Astrocyte of the spinal cord (primary cell): ENCODE results near the gene NDST3.
A peak's percentile ranks its signal among the peaks of the same experiment; 100 is the strongest.

Experiments
- DNase-seq: peaks from one replicate; pipeline ENCODE4 v3.0.0; 2011; ENCODE audit warnings: low read depth, low spot score
- H3K4me3 ChIP-seq: 2 replicates; pipeline ENCODE4 v1.5.1; 2011; ENCODE audit warnings: low read depth, mild to moderate bottlenecking, low read length, moderate library complexity
- CTCF ChIP-seq: IDR thresholded peaks from 2 replicates; pipeline ENCODE4 v1.5.1; 2012; ENCODE audit warnings: low read depth, mild to moderate bottlenecking, low read length, inconsistent platforms
- in situ Hi-C: cut with HindIII; loops from 2 replicates; pipeline ENCODE4 v1.10.0; 2017; ENCODE audit warnings: low sequenced_read_pairs

Gene NDST3

DNA sequence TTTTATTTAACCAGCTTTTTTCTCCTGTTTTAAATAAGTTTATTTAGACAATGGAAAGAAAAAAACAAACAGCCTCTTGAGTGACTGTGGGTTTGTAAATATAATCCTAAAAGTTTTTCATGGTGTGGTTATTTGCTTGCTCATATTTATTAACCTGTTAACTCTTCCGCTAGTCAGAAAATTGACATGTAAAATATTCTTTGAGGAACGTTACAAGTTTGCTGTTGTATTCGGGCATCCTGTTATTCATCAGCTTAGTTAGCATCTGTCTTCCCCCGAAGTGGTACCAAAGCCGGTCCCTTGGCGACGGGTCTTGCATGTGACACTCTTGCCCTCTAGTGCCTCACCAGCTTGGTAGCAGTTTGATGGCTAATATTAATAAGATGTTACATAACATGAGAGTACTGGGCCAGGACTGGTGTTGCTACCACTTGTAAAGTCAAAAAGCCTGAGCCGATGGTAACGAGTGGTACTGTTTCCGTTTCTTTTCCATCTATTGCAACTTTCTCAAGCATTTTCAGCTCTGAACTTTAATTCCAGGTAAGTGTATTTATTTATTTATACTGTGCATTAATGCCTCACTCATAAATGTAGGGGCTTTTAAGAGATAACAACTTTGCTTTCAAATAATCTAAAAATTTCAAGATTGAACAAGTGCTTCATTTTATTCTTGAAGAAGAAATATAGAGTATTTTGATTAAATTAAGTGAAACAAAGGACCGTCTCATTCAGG lies at the start of gene NDST3:
TSS of gene NDST3 (plus strand) at position 434 of the 733 bp plus-strand sequence. CDS start 19,425 bp downstream, outside the sequence.
- DNase-seq, result peak; percentile 82
- H3K4me3 ChIP-seq, result peak within 1 kb of the TSS; percentile 44
- peak; percentile 52 for TF ChIP-seq CTCF
- in situ Hi-C loops, result no loop called here

DNA sequence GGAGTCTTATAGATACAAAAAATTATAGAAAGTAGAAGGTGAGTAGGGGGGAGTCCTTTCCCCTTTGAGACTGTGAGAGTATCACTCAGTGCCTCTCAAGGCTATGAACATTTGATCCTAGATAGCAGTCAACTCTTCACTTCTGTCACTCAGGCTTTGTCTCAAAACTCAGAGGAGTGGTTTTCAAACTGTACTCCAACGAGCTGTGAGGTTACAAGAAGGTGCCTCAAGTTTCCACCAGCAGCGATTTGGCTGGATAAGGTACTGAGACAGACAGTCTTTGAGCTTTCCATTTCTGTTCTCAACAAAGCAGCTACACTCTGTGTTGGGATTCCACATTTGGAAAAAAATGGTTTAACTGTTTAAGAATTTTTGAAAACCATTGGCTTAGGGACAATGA lies 48.0 kb upstream of the NDST3 start:
- DNase-seq, result no peak
- H3K4me3 ChIP-seq, result no peak overlapping the region
- in situ Hi-C loops, result no loop called here
- no peak for TF ChIP-seq CTCF

DNA sequence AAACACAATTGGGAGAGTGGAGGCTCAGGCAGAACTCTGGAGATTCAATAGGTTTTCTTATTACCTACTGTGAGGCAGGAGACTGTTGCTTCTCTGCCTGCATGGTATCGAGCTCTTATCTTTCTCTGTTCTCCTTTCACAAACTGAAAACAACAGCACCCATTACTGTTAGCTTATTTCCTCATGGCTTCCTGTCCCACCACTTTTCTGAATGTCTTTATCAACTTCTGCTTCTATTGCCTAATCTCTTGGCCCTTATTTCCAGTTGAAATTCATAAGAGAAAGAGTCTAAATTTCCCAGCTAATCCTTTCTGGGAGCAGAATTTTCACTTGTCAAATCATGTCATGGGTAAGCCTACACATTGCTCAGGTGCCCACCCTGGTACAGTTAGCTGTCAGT lies 46.8 kb upstream of the NDST3 start:
- TF ChIP-seq CTCF, result no peak
- no peak overlapping the region for H3K4me3 ChIP-seq
- no peak for DNase-seq
- in situ Hi-C loops, result no loop called here

GRCh38 chr4:117996891-117997290 lies 37.4 kb upstream of the NDST3 start:
- H3K4me3 ChIP-seq, result no peak overlapping the region
- DNase-seq, result no peak
- no peak for TF ChIP-seq CTCF
- in situ Hi-C loops, result no loop called here

DNA sequence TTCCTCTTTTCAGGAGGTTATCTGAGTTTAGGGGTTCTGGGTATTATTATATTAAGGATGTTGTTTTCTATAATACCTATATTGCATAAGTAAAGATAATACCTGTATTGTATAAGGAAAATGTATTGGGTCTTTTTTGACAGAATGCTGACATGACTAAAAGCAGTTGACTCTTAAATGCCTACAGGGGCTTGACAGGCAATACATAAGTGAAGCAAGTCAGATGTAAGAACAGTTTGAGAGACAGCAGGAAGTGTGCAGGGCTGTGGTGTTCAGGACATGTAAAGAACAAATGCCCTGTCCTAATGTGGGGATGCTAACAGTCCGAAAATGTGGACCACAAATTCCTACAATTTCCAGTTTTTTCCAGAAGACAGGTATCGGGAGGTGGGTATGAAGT lies 30.2 kb upstream of the NDST3 start:
- no peak overlapping the region for H3K4me3 ChIP-seq
- DNase-seq, result no peak
- in situ Hi-C loops, result no loop called here
- TF ChIP-seq CTCF, result no peak

DNA sequence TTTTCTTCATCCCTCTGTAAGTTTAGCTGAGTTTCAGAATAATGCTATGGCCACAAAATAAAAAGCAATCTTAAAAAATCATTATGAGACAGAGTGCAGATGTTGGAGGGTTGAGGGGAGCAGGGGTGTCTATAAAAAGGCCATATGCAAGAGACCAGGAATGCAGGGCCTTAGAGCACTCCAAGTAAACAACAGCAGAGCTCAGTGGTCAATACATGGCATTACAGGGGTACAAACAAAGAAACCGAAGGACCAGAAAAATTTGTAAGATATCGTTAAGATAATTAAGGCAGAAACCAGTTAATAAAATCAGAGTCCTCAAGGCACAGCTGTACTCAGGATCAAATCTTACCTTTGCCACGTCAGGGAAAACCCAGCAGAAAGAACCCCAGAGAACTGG lies 28.4 kb upstream of the NDST3 start:
- no peak for TF ChIP-seq CTCF
- H3K4me3 ChIP-seq, result no peak overlapping the region
- DNase-seq, result no peak
- in situ Hi-C loops, result no loop called here
